Astrocyte of the cerebellum (primary cell): Measurements from ENCODE around the gene C15orf61.

Experiments
- DNase-seq: peaks from one replicate; pipeline ENCODE4 v3.0.0-alpha.2; 2011; ENCODE audit warnings: low read depth
- H3K4me3 ChIP-seq: 2 replicates; pipeline ENCODE4 v1.5.1; 2011; ENCODE audit warnings: mild to moderate bottlenecking, low read depth, low read length, moderate library complexity
- in situ Hi-C: cut with HindIII; loops from 2 replicates; pipeline ENCODE4 v1.10.0; 2017; ENCODE audit warnings: low sequenced_read_pairs
- TF ChIP-seq, protein P1 (sequence below): IDR thresholded peaks from 2 replicates; pipeline ENCODE4 v1.5.1; 2012; ENCODE audit warnings: low read length, low read depth, moderate library complexity, mild to moderate bottlenecking; ENCODE audit errors: missing control alignments

C15orf61 gene

GRCh38 chr15:67506775-67507747 lies 13.9 kb upstream of the C15orf61 start:
- H3K4me3 ChIP-seq: no peak overlapping the region
- TF ChIP-seq, protein P1, sequence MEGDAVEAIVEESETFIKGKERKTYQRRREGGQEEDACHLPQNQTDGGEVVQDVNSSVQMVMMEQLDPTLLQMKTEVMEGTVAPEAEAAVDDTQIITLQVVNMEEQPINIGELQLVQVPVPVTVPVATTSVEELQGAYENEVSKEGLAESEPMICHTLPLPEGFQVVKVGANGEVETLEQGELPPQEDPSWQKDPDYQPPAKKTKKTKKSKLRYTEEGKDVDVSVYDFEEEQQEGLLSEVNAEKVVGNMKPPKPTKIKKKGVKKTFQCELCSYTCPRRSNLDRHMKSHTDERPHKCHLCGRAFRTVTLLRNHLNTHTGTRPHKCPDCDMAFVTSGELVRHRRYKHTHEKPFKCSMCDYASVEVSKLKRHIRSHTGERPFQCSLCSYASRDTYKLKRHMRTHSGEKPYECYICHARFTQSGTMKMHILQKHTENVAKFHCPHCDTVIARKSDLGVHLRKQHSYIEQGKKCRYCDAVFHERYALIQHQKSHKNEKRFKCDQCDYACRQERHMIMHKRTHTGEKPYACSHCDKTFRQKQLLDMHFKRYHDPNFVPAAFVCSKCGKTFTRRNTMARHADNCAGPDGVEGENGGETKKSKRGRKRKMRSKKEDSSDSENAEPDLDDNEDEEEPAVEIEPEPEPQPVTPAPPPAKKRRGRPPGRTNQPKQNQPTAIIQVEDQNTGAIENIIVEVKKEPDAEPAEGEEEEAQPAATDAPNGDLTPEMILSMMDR: no peak
- in situ Hi-C loops: no loop called here
- no peak for DNase-seq

GRCh38 chr15:67508407-67508806 lies 12.5 kb upstream of the C15orf61 start:
- TF ChIP-seq, protein P1: no peak
- DNase-seq: no peak
- in situ Hi-C loops: no loop called here
- no peak overlapping the region for H3K4me3 ChIP-seq

- DNase-seq: no peak
- no peak overlapping the region for H3K4me3 ChIP-seq
- TF ChIP-seq, protein P1: no peak
- in situ Hi-C loops: no loop called here
Measured at GRCh38 chr15:67509918-67510317, 11.0 kb upstream of the C15orf61 start.

DNA sequence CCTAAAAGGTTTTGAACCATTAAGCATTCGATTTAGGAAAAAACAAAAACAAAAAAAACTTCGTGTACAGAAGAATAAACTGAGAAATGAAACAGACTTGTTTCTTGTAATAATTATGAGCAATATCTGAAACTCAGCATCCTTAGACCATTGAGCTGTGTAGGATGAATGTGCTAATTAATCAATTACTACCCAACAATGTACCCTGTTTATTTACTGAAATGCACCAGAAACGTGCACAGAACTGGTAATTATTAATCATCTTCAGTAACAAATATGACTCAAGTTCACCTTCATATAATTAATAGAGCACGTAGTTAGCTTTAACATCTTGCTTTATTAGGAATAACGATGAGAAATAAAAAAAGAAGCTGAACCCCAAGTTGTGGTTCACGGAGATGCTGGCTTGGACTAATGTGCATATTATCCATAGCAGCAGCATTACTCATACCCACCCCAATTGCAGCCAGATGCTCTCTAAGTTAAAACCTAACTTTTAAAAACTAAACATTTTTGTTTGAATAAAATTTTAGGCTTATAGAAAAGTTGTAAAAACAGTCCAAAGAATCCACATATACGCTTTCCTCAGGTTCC lies 10.2 kb upstream of the C15orf61 start:
- TF ChIP-seq, protein P1: no peak
- in situ Hi-C loops: no loop called here
- peak; percentile 23 for DNase-seq
- H3K4me3 ChIP-seq: no peak overlapping the region

- TF ChIP-seq, protein P1: no peak
- in situ Hi-C loops: no loop called here
- H3K4me3 ChIP-seq: no peak overlapping the region
- DNase-seq: no peak
Measured at GRCh38 chr15:67511606-67512005, 9.3 kb upstream of the C15orf61 start.

- TF ChIP-seq, protein P1: no peak
- DNase-seq: no peak
- in situ Hi-C loops: no loop called here
Measured at GRCh38 chr15:67512140-67512539, 8.8 kb upstream of the C15orf61 start.

More at GRCh38 chr15:67512140-67512539, 8.8 kb upstream of the C15orf61 start:
- no peak overlapping the region for H3K4me3 ChIP-seq
